ENCODE measurements around the gene DCDC2B.
"Not testable (repeated sequence)": the region's sequence is repeated elsewhere in the genome, so short reads cannot be mapped to it uniquely, and the experiment has no call there.

The DCDC2B gene

GRCh38 chr1:32256473-32257226, 47.8 kb downstream of the DCDC2B start:
- no peak for DNase-seq (ENCODE audit: low read depth)

- DNase-seq (ENCODE audit: low read depth), result no peak
Measured at GRCh38 chr1:32257227-32257508, 48.3 kb downstream of the DCDC2B start.

- DNase-seq (ENCODE audit: low read depth), result not testable (repeated sequence)
Measured at GRCh38 chr1:32263236-32263593, 54.3 kb downstream of the DCDC2B start.

GRCh38 chr1:32263744-32264143, 54.9 kb downstream of the DCDC2B start:
- DNase-seq (ENCODE audit: low read depth), result no peak

Measured in activated gamma-delta T cell treated with anti-CD3 and anti-CD28 coated beads, Interleukin-2, amount 50 U/mL, for 16 hours (primary cell).